SKM-1 treated with dmso at 0.1 percent for 144 hours (cell line): ENCODE data around the gene IPO11.
"Not testable (repeated sequence)": the region's sequence is repeated elsewhere in the genome, so short reads cannot be mapped to it uniquely, and the experiment has no call there.

Experiments used
- DNase-seq: peaks from one replicate; lab custom pipeline; 2025; ENCODE audit not compliant: unreplicated experiment; lab: John Stamatoyannopoulos, UW

Gene IPO11

DNA sequence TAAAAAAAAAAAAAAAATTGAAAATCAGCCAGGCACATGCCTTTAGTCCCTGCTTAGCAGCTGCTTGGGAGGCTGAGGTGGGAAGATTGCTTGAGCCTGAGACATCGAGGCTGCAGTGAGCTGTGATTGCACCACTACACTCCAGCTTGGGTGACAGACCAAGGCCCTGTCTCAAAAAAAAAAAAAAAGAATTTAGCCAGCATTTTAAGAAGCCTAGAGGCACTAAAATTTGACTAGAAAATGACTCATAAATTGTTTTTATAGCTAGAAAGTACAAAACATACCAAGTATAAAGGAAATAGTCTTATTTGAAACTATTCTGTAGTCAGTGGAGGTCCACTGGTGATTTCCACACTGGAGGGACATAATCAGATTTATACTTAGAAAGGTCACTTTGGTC is 183.5 kb downstream of the IPO11 start:
- no peak for DNase-seq

DNA sequence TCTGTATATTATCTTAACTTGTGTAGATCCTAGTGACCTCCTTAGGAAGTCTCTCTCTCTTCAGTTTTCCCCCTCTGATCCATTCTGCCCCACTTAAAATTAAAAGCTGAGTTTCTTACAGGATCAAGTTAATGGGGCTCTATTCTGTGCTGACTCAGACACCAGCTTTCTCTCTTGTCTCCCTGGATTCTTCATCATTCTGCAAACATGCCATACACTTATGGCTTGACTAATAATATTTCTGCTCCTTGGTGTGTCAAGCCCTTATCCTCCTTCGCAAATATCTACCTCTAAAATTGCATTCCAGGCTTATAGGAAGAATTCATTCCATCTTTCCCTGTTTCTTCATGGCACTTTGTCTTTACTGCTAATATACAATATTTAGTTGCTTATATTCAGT is 184.1 kb downstream of the IPO11 start:
- DNase-seq, result no peak

DNA sequence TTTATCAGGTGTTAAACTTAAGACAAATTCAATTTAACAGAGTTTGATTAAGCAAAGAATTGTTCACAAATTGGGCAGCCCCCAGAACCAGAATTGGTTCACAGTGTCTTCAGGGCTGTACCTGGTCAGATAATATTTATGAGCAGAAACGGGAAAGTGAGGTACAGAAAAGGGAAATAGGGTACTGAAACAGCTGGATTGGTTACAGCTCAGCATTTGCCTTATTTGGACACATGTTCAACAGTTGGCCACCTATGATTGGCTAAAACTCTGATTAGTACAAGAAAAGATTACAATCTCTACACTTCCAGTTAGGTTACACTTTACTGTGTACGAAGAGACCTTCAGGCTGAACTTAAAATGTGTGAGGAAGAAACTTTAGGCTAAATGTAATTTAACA is 184.8 kb downstream of the IPO11 start:
- DNase-seq, result no peak

DNA sequence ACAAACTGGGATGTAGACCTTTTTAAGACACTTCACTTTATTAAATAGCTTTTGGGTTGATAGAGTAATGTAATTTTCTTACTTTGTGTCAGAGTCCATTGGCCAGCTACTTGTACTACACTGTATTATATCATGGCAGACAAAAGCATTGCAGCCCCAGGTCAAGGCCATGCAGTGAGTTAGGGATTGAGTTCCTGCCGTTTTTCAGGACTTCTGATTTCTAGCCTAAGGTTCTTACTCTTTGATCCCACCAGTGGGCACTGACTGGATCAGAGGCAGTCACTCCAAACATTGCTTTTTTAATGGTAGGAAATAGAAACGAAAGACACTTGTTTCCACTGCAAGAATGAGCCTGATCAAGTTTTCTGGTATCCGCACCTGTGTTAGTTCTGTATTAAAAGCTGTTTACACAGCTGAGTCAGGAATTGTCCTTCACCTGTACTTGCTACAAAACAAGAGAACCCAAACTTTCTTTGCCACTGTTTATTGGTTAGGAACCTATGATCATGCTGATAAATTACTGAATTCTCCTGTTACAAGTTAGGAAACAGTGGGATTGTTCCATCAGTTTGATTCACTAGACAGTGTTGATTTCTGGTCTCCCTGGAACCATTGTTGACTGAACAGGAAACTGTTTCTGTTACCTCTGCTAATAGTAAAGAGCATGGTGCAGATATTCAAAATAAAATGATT is 188.1 kb downstream of the IPO11 start:
- no peak for DNase-seq

DNA sequence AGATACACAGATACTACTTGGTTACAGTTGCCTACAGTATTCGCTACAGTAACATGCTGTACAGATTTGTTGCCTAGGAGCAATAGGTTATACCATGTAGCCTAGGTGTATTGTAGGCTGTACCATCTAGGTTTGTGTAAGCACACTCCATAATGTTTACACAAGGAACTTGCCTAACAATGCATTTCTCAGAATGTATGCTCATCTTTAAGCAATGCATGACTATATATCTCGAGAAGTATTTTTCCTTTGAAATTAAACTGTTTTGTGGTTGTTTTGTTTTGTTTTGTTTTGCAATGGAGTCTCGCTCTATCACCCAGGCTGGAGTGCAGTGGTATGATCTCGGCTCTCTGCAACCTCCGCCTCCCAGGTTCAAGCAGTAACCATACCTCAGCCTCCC is 191.4 kb downstream of the IPO11 start:
- DNase-seq, result no peak

DNA sequence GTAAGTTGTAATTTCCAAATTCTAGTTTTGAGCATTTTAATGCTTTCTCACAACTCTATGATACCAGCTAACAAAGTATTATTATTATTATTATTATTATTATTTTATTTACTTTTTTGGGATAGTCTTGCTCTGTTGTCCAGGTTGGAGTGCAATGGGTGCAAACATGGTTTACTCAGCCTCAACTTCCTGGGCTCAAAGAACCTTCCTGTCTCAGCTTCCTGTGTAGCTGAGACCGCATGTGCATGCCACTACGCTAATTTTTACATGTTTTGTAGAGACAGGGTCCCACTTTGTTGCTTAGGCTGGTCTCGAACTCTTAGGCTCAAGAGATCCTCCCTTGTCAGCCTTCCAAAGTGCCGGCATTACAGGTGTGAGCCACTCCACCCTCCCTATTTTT is 193.1 kb downstream of the IPO11 start:
- DNase-seq, result no peak

DNA sequence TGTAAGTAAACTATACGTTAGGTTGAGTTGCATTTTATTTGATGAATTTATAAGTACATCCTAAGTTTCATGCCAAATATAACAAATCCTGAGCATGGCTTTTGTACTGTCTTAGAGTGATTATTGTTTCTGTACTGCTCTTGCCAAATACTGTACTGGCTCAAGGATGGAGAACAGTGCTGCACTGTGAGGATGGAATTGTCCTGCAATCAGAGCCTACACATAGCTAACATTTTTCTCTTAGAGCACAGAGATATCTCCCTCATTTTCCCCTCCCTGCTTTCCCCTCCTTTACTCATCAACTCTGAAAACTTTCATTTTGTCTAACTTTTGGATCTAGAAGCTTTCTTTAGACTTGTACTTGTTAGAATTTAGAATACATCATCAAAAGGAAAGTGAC is 194.3 kb downstream of the IPO11 start:
- DNase-seq, result no peak

DNA sequence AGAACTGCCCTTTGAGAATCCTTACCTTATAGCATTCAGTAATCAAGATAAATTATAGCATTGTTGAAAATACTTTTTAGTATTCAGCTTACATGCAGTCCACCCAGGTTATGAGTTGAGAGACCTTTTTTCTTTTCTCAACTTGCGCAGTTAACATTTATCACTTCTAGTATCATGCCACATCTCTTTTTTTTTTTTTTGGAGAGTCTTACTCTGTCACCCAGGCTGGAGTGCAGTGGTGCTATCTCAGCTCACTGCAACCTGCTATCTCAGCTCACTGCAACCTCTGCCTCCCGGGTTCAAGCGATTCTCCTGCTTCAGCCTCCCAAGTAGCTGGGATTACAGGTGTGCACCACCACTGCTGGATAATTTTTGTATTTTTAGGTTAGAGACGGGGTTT is 195.1 kb downstream of the IPO11 start:
- no peak for DNase-seq

DNA sequence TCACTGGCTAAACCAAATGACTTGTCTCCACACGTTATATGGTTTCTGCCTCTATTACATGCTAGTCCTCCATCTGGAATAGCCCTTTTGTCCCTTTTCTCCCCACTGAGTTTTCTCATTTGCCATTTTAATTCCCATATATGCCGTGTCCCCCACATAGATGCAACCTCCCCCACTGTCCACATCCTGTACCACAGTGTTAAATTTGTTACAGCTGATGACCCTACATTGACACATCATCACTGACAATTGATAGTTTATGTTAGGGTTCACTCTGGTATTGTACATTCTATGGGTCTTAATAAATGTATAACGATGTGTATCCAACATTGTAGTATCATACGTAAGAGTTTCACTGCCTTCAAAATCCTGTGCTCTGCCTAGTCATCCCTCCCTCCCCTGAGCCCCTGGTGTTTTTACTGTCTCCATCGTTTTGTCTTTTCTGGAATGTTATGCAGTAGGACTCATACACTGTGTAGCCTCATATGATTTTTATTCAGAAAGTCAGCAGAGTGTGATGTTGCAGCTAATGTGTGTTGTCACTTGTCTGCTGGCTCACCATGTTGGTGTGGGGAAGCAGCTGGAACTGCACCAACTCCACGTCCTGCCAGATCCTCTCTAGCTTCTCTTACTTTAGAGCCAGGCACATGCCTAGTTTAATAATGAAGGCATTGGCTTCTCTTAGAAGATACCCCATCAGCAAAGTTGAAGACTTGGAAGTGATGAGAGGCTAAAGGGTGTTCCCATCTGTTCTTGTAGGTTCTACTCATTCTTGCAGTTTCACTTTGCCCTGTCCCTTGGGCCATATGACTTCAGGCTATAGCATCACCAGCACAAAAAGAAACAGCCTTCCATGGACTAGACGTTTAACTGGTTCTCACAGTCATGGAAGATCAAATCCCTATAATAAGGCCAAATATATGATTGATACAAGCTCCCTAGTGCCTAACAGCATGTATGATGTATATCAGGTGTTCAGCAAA is 196.3 kb downstream of the IPO11 start:
- DNase-seq, result no peak

DNA sequence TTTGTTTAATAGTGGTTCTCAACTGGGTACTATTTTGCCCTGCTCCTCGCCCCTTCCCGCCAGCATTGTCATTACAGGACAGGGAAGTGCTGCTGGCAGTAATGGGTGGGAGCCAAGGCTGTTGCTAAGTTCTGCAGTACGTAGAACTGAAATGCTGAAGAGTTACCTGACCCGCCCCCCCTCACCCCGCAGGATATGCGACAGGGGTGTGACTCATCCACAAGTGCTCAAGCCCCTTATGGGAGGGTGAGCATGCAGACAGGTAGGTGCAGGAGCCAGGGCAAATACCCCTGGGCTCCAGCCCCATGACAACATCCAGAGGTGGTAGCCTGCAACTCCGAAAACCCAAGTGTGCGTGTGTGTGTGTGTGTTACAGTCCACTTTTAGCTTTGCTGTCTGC is 201.8 kb downstream of the IPO11 start:
- no peak for DNase-seq

DNA sequence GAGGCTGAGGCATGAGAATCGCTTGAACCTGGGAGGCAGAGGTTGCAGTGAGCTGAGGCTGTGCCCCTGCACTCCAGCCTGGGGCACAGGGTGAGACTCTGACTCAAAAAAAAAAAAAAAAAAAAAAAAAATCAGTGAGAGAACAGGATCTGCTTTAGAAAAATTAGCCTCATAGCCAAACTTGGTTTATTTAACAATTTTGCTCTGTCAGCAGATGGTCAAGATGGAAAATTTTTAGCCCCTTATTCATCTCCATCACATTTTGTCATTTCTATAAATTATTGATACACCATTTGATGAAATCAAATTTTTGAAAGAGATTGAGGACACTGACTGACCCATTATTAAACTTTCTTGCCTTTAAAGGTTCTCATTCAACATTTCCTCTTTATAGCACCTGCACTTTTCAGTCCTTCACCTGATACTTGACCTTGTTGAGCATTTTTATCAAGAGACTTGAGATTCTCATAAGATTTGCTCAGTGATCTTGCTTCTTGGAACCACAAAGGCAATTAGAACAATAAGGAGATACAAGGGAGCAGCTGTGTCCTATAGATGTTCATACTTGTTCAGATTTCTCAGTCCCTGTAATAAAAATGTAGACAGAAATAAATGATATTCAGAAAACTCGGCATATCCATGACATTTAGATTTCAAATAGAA is 204.2 kb downstream of the IPO11 start:
- no peak for DNase-seq

DNA sequence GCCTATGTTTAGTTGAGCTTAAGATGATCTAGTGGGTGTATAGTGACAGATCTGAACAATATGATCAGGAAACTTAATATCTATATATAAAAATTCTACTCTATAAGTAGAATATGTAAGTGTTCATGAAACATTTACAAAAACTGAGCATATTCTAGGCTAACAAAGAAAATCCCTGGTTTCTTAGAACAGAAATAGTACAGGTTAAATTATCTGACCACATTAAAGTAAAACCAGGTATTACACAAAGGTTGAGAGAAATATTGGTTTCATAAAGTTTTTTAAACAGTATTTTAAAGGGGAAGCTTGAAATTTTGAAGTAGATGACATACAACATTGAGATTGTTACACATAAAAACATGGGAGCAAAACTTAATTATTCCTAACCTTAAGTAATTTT is 205.4 kb downstream of the IPO11 start:
- DNase-seq, result no peak

DNA sequence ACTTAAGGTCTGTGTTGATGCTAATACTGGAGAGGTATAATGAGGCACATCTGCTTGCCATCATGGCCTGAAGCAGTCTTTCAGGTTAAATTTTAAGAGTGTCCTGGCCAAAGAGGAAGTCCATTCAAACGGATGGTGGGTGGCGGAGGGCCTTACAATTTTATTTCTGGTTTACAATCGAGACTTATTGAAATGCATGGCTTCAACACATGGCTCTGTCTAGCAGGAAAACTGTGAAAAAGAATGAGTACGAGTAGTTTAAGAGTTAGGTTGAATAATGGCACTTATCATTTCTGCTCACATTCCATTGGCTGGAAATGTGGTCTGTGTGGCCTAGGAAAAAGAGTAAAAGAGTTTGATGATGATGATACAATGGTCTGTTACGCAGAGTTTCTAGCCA is 208.2 kb downstream of the IPO11 start:
- DNase-seq, result no peak

DNA sequence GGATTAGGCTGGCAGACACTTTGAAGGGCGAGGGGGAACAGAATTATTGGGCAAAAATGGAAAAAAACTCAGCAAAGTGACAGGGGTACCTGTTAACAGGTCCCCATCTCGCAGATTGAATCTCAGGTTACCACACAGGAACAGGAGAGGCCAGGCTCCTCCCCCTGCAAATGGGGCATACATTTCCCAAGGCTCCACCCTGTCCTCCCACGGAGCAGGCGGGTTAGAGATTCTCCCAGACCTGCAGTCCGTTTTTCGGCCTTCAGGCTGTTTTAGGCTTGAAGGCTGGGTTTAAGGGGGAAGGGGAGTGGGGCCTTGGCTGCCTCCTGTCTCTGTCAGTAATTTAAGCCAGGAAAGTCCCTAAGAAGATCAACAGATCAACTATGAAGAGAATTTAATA is 208.7 kb downstream of the IPO11 start:
- no peak for DNase-seq

DNA sequence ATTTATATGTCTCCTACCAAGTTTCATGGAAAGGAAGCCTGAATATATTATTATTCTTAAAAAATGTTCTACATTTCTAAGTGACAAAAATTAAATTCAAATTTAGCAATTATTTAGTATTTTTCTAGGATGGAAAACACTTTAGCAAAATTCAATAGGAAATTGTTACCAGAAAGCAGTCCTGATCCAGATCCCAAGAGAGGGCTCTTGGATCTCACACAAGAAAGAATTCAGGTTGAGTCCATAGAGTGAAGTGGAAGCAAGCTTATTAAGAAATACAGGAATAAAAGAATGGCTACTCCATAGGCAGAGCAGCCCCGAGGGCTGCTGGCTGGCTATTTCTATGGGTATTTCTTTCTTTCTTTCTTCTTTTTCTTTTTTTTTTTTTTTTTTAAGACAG is 210.7 kb downstream of the IPO11 start:
- no peak for DNase-seq

DNA sequence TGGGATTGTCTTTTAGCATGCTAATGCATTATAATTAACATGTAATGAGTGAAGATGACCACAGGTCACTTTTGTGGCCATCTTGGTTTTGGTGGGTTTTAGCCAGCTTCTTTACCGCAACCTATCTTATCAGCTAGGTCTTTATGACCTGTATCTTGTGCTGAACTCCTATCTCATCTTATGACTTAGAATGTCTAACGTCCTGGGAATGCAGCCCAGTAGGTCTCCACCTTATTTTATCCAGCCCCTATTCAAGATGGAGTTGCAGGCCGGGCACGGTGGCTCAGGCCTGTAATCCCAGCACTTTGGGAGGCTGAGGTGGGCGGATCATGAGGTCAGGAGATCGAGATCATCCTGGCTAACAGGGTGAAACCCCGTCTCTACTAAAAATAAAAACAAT is 211.9 kb downstream of the IPO11 start:
- DNase-seq, result not testable (repeated sequence)

DNA sequence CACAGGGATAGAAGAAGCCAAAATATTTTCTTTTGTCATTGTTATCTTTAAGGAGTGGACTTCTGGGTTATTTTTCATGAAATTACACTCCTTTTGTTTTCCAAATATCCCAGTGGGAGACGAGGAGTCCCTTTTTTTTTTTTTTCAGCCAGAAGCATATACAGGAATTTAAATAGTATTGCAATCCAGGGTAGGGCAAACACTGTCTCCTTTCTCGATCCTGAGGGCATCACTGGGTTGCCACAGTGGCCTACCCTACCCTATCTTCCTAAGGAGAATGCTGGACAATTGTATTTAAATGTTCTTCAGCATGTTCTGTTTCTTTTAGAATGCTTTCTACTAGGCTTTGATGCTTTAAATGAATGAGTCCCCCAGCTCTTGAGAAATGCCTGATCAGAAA is 214.0 kb downstream of the IPO11 start:
- no peak for DNase-seq

DNA sequence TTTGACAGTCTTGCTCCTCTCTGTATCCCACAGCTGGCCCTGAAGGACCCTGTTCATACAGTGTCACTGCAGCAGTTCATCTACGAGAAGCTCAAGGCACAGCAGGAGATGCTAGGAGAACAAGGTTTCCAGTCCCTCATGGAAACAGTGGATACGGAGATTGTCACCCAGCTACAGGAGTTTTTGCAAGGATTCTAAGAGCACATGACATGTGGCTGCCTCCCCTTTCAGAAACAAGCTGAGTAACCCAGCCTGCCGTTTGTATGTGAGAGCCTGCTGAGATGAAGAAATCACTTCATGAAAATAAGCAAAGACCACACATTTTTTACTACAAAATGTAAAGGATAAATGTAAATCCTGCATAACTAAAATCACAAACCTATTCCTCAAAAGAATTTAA is 214.6 kb downstream of the IPO11 start:
- DNase-seq, result no peak

DNA sequence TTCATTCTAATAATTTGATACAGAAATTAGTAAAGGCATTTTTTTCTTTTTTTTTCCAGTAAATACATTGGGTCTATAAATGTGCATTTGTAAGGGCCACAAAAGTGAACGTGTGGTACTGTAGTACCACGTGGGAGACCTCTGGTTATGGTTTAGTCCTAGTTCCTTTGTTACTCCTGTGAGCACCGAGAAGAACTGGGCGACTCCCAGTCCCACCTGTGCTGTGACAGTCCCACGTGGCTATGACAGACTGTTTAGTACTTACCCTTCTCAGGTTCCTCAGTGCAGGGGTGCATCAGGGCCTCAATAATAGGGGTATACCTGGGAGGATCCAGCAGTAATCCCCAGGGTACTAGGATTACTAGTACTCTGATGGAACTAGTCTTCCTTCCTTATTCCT is 215.3 kb downstream of the IPO11 start:
- no peak for DNase-seq

DNA sequence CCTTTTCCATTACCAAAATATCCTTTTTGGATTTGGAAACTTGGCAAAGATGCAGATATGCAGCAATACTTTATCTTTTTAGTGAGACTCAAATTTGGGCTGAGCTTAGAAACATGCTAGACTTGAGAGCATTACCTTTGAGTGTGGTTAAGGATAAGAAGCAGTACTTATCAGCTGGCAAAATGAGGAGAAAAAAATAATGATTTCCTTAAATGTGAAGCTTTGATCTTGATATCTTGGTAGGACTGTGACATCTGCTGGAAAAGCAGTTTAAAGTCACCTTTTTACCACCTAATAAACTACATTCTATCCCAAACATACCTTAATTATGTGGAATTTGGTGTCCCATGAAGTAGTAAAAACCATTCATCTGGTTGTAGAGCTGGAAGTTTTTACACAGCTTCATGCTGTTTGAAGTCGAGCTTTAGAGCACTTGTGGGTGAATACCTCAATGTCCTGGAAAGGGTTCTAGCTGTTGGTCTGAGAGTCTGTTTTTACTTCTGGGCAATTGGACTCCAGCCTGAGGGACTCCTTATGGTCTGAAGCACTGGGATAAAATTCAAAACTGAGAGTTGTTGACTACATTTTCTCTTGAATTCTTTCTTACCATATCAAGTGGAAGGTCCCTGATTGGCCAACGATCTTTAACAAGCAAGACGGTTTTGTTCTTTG is 219.5 kb downstream of the IPO11 start:
- DNase-seq, result no peak

DNA sequence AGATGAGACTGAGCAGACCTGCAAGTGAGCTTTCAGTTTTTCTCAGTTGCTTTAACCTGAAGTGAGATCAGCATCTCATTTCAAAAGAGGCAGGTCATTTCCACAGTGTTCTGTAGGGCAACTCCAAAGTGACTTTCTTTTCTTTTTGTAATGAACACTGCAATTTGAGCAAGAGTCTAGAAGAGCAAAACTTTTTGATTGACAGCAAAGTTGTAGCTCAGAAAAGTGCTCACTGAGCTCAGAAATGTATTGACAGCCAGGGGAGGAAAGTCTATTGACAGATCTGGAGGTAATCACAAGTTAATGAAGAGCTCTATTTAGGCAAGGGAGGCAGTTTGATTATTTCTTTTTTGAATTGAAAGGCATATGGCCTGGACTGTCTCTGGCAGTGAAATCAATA is 220.7 kb downstream of the IPO11 start:
- DNase-seq, result no peak
